Fibroblast of skin of abdomen (primary cell): ENCODE results near the gene IL17RD.
"Not testable (repeated sequence)": the region's sequence is repeated elsewhere in the genome, so short reads cannot be mapped to it uniquely, and the experiment has no call there.

ENCODE experiments used
- DNase-seq: peaks from one replicate; pipeline ENCODE4 v3.0.0-alpha.2; 2013

IL17RD gene

DNA sequence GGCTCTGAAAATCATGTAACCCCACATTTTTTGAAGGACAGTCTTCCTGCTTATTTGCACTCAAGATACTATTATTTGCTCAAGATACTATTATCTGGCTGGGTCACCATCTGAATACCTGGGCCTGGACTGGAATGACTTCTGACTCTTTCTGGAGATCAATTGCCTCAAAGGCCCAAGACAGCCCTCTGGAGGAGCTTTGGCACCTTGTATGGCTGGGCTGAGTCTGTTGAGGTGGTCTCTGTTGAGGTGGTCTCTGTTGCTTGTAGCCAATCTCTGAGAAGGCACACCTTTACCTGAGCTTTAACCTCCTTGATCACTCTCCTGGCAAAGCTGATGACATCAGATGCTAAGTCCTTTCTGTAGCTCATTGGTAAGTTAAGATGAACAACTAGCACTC is 71.7 kb downstream of the IL17RD start:
- no peak for DNase-seq

- peak; percentile 57 for DNase-seq
Measured at GRCh38 chr3:57091521-57092273, 73.5 kb downstream of the IL17RD start.

GRCh38 chr3:57089043-57089442 is 76.1 kb downstream of the IL17RD start:
- no peak for DNase-seq

DNA sequence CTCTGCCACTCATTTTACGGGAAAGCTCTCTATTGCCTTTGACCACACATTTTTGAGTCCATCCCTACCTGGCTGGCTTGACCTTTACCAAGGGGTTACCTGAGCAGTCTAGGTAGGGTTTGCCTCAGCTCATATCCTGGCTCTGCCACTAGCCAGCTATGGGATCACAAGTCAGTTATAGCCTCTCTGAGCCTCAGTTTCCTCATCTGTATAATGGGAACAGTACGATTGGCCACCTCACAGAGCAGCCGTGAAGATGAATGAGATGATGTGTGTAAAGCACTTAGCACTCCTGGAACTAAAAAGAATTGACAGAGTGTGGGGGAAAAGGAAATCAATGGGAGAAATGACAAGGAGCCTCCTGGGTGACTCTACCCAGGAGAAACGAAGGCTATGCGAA is 76.7 kb downstream of the IL17RD start:
- no peak for DNase-seq

DNA sequence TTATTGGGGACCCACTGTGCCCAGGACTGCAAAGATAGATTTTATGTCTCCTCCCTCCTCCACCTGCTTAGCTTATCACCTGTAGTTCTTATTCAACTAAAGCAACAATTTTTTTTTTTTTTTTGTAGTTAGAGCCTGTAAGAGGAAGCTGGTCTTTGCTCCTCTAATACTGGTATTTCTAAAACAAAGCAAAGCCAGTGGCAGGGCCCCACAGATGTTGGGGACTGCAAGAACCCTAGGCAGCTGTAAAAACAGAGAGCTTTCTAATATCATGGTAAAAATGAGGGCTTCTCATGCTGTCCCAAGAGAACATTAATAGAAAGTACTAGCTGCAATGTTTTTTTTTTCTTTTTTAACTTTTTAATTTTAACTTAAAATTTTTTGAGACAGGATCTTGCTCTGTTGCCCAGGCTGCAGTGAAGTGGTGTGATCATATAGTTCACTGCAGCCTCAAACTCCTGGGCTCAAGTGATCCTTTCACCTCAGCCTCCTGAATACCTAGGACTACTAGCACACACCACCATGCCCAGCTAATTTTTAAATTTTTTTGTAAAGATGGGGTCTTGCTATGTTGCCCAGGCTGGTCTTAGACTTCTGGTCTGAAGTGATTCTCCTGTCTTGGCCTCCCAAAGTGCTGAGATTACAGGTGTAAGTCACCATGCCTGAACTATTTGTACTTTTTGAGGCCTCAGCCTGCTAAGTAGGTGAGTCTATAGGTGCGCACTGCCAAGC is 77.6 kb downstream of the IL17RD start:
- no peak for DNase-seq

- no peak for DNase-seq
Measured at GRCh38 chr3:57086201-57086600, 79.0 kb downstream of the IL17RD start.

- no peak for DNase-seq
Measured at GRCh38 chr3:57085211-57085610, 79.9 kb downstream of the IL17RD start.

GRCh38 chr3:57083266-57083995 is 81.7 kb downstream of the IL17RD start:
- not testable (repeated sequence) for DNase-seq

DNA sequence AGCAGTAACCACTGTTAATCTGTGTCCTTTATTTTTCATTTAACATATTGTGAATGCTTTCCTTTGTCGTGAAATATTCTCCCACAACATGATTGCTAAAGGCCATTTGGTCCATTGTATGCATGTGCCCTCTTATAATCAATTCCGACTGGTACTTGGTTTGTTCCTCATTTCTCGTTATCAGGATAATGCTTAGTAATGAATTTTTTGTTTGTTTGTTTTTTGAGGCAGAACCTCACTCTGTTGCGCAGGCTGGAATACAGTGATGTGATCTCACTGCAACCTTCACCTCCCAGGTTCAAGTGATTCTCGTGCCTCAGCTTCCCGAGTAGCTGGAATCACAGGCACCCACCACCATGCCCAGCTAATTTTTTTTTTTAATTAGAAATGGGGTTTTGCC is 82.7 kb downstream of the IL17RD start:
- no peak for DNase-seq

DNA sequence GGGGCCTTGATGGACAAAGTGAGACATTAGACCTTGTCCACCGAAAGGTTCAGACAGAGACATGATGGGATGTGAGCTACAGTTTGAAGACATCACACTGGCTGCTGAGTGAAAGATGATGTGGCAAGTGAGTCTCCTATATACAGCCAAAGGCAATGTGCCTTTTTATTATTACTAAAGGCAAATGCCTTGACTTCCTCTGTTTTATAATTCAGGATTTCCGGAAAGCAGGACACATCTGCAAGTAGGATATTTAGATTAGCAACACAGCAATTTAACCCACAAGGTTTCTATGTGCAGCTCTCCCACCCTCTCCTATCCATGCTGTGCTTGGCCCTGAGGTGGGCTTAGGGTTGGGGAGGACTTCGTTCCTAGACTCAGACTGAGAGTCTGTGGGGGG is 84.0 kb downstream of the IL17RD start:
- no peak for DNase-seq

GRCh38 chr3:57080171-57080570 is 85.0 kb downstream of the IL17RD start:
- no peak for DNase-seq

- DNase-seq = no peak
Measured at GRCh38 chr3:57079474-57079831, 85.7 kb downstream of the IL17RD start.

GRCh38 chr3:57078635-57079473 is 86.3 kb downstream of the IL17RD start:
- peak; percentile 46 for DNase-seq

- DNase-seq = peak; percentile 58
Measured at GRCh38 chr3:57078344-57078634, 86.9 kb downstream of the IL17RD start.

- DNase-seq = no peak
Measured at GRCh38 chr3:57077630-57078343, 87.4 kb downstream of the IL17RD start.

GRCh38 chr3:57076422-57076951 is 88.7 kb downstream of the IL17RD start:
- no peak for DNase-seq

GRCh38 chr3:57074135-57074534 is 91.0 kb downstream of the IL17RD start:
- DNase-seq = no peak

DNA sequence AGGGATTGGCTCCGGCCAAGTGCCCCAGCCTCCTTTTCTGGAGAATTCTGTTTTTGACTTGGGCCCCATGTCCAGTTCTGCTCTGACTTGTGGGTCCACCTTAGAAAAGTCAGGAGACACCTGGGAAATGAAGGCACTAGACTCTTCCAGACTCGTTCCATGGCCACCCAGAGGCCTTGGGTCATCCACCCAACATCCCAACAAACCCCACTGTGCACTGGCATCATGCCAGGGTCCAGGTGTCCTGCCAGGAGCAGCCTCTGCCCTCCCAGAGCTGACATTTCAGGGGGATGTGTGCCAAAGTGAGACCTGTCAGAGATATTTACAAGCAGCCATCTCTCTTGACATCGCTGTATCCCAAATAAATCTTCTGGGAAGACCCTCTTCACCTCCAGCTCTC is 91.5 kb downstream of the IL17RD start:
- DNase-seq = no peak

DNA sequence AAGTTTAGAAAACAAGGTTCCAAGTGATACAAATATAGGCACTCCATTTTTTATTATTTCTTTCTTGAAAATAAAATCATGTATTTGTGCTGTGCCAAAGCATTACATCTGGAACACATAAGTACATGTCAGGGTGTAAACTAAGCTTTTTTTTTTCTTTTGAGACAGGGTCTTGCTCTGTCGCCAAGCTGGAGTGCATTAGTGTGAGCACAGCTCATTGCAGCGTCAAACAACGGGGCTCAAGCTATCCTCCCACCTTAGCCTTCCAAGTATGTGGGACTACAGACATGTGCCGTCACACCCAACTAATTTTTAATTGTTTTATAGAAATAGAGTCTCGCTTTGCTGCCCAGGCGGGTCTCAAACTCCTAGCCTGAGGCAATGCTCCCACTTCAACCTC is 95.7 kb downstream of the IL17RD start:
- DNase-seq = no peak

DNA sequence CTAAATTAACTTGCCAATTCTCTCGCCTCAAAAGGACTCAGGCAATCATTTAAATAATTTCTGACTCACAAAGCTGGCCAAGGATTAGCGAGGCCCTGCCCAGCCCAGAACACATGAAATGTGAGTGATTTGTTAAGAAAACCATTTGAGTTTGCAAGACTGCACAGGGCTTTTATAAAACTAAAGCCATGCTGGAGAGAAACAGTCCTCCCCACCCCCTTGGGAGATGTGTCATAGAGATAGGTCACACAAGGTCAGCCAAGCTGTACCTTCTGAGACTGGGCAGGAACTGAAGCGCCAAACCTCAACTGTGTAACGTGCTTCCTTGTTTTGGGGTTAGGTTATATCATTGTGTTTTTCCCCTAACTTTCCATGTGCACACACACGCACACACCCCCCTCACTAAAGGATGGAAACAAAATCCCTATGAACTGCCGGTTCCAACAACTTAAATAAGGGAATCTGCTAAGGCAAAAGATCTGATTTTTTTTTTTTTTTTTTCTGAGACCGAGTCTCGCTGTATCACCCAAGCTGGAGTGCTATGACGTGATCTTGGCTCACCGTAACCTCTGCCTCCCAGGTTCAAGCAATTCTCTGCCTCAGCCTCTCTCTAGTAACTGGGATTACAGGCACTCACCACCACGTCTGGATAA is 96.6 kb downstream of the IL17RD start:
- DNase-seq = peak; percentile 83

- no peak for DNase-seq
Measured at GRCh38 chr3:57066471-57066870, 98.7 kb downstream of the IL17RD start.
